MM.1S (cell line): ENCODE data around the gene ANTXR1.

Experiments
- DNase-seq: peaks from one replicate; pipeline ENCODE4 v3.0.0-alpha.2; 2015
- H2AFZ ChIP-seq: fragments of 300-600 bp; sonication (generic); 2 replicates; pipeline ENCODE4 v1.6.0; 2016; ENCODE audit warnings: antibody characterized with exemption, low read length
- H3F3A ChIP-seq: fragments of 300-600 bp; sonication (generic); 2 replicates; pipeline ENCODE4 v1.6.1; 2016; ENCODE audit warnings: mild to moderate bottlenecking, antibody characterized with exemption, low read length, moderate library complexity, mixed read lengths; ENCODE audit not compliant: insufficient read depth
- H3K27ac ChIP-seq: fragments of 300-600 bp; sonication (generic); 2 replicates; pipeline ENCODE4 v1.5.1; 2016; ENCODE audit warnings: mild to moderate bottlenecking, low read length
- H3K27me3 ChIP-seq: fragments of 300-600 bp; sonication (generic); replicated peaks from 2 replicates; pipeline ENCODE4 v1.6.0; 2016; ENCODE audit warnings: low read length; ENCODE audit not compliant: insufficient read depth
- H3K36me3 ChIP-seq: fragments of 300-600 bp; sonication (generic); replicated peaks from 2 replicates; pipeline ENCODE4 v1.6.1; 2016; ENCODE audit warnings: mild to moderate bottlenecking, low read length, mixed read lengths; ENCODE audit not compliant: insufficient read depth
- H3K4me1 ChIP-seq: fragments of 300-600 bp; sonication (generic); 2 replicates; pipeline ENCODE4 v1.6.1; 2016; ENCODE audit warnings: low read length, mixed read lengths
- H3K4me2 ChIP-seq: fragments of 300-600 bp; sonication (generic); 2 replicates; pipeline ENCODE4 v1.6.0; 2016; ENCODE audit warnings: low read depth, low read length
- H3K4me3 ChIP-seq: fragments of 300-600 bp; sonication (generic); 2 replicates; pipeline ENCODE4 v1.5.1; 2016; ENCODE audit warnings: low read length, mixed read lengths
- H3K79me2 ChIP-seq: fragments of 300-600 bp; sonication (generic); 2 replicates; pipeline ENCODE4 v1.6.1; 2016; ENCODE audit warnings: mixed run types, low read length, mixed read lengths
- H3K9ac ChIP-seq: fragments of 300-600 bp; sonication (generic); 2 replicates; pipeline ENCODE4 v1.6.1; 2016; ENCODE audit warnings: low read length, mixed read lengths
- H3K9me2 ChIP-seq: fragments of 300-600 bp; sonication (generic); replicated peaks from 2 replicates; pipeline ENCODE4 v1.6.1; 2016; ENCODE audit warnings: mild to moderate bottlenecking, low read length, mixed read lengths; ENCODE audit not compliant: insufficient read depth
- H3K9me3 ChIP-seq: fragments of 300-600 bp; sonication (generic); replicated peaks from 2 replicates; pipeline ENCODE4 v1.6.1; 2016; ENCODE audit warnings: mild to moderate bottlenecking, low read length, mixed read lengths; ENCODE audit not compliant: insufficient read depth
- H4K20me1 ChIP-seq: fragments of 300-600 bp; sonication (generic); 2 replicates; pipeline ENCODE4 v1.6.1; 2016; ENCODE audit warnings: mild to moderate bottlenecking, low read length, moderate library complexity, mixed read lengths; ENCODE audit not compliant: insufficient read depth
- EZH2 ChIP-seq: fragments of 300-600 bp; sonication (generic); optimal IDR thresholded peaks from 2 replicates; pipeline ENCODE3; 2017; ENCODE audit warnings: low read depth, mild to moderate bottlenecking, antibody characterized with exemption, low read length, mixed read lengths
- EZH2phosphoT487 ChIP-seq: fragments of 300-600 bp; sonication (generic); IDR thresholded peaks from 2 replicates; pipeline ENCODE4 v1.6.1; 2018; ENCODE audit warnings: antibody characterized with exemption, low read length
- TF ChIP-seq, protein P1 (sequence below): fragments of 300-600 bp; sonication (generic); IDR thresholded peaks from 2 replicates; pipeline ENCODE4 v1.5.1; 2016; ENCODE audit warnings: antibody characterized with exemption, low read length, mixed read lengths

Gene ANTXR1

DNA sequence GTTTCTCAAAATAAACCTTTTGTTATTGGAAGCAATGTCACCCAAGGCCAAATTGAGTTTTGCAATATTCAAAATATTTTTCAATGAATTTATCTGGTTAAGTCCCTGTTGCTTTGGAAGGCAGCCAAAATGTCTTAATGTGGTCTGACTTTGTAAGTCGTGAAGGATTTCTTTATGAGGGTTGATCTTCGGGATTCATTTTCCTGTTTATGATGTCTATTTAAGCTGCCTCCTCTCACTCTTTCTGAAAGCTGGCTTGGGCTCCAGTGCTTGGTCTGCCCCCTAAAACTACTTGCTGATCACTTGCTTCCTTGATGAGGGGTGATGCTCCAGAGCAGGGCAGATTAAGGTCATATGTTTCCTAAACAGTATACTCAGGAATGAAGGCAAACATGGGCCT, 141.1 kb downstream of the ANTXR1 start:
- H3K36me3 ChIP-seq: no peaks in the 10 kb centered on the region
- no peak overlapping the region for H3K4me2 ChIP-seq

DNA sequence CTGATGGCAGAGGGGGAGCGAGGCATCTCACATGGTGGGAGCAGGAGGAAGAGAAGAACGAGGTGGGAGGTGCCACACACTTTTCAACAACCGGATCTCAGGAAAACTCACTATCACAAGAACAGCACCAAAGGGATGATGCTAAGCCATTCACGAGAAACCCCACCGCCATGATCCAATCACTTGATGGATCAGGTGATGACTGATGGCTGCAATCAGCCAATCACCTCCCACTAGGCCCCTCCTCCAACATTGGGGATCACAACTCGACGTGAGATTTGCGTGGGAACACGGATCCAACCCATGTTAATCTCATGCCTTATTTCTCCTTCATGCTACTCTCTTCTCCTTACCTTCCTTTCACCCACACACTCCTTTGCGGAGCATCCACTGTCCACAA, 143.6 kb downstream of the ANTXR1 start:
- Histone ChIP-seq H3K4me2 (no peak overlapping the region), H3K27ac (no peak overlapping the region), H3K9ac (no peak overlapping the region), H3K4me3 (no peak overlapping the region), H2AFZ (no peak overlapping the region), H3K9me3 (no peaks in the 10 kb centered on the region), H4K20me1 (no peaks in the 10 kb centered on the region), H3K9me2 (no peaks in the 10 kb centered on the region), H3K27me3 (no peaks in the 10 kb centered on the region), H3F3A (no peaks in the 10 kb centered on the region), H3K36me3 (no peaks in the 10 kb centered on the region), H3K79me2 (no peaks in the 10 kb centered on the region), H3K4me1 (no peaks in the 10 kb centered on the region)
- DNase-seq: no peak
- TF ChIP-seq, protein P1, sequence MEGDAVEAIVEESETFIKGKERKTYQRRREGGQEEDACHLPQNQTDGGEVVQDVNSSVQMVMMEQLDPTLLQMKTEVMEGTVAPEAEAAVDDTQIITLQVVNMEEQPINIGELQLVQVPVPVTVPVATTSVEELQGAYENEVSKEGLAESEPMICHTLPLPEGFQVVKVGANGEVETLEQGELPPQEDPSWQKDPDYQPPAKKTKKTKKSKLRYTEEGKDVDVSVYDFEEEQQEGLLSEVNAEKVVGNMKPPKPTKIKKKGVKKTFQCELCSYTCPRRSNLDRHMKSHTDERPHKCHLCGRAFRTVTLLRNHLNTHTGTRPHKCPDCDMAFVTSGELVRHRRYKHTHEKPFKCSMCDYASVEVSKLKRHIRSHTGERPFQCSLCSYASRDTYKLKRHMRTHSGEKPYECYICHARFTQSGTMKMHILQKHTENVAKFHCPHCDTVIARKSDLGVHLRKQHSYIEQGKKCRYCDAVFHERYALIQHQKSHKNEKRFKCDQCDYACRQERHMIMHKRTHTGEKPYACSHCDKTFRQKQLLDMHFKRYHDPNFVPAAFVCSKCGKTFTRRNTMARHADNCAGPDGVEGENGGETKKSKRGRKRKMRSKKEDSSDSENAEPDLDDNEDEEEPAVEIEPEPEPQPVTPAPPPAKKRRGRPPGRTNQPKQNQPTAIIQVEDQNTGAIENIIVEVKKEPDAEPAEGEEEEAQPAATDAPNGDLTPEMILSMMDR: no peak
- TF ChIP-seq EZH2phosphoT487: no peak

More for the DNA sequence above, 141.1 kb downstream of the ANTXR1 start:
- Histone ChIP-seq H3K9me2 (no peaks in the 10 kb centered on the region), H2AFZ (no peak overlapping the region), H3K9me3 (no peaks in the 10 kb centered on the region), H3K9ac (no peak overlapping the region), H3K27me3 (no peaks in the 10 kb centered on the region), H3K27ac (no peak overlapping the region), H3K4me3 (no peak overlapping the region), H3F3A (no peaks in the 10 kb centered on the region), H3K4me1 (no peaks in the 10 kb centered on the region), H4K20me1 (no peaks in the 10 kb centered on the region), H3K79me2 (no peaks in the 10 kb centered on the region)
- no peak for DNase-seq
- TF ChIP-seq EZH2phosphoT487 (no peak), EZH2 (no peak)
- TF ChIP-seq, protein P1: no peak

DNA sequence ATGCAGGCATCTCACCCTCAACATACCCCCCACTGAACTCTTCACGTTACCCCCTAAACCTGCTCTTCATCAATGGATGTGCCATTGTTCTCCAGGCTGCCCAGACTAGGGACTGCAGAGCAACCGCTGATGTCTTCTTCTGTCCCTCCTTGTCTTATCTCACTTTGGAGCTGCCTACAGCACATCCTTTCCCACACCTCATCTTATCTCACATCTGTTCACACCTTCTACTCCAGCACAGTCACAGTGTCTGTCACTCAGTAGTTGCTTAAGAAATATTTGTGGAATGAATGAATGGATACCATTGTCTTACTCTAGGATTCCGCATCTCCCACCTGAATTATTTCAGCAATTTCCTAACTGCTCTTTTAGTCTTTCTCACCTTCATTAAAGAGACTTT, 144.5 kb downstream of the ANTXR1 start:
- DNase-seq: no peak
- Histone ChIP-seq H3K4me1 (no peaks in the 10 kb centered on the region), H3K79me2 (no peaks in the 10 kb centered on the region), H3K27ac (no peak overlapping the region), H3K9me3 (no peaks in the 10 kb centered on the region), H3K4me3 (no peak overlapping the region), H3K4me2 (no peak overlapping the region), H3K27me3 (no peaks in the 10 kb centered on the region), H4K20me1 (no peaks in the 10 kb centered on the region), H3K9me2 (no peaks in the 10 kb centered on the region), H3K36me3 (no peaks in the 10 kb centered on the region), H2AFZ (no peak overlapping the region), H3F3A (no peaks in the 10 kb centered on the region), H3K9ac (no peak overlapping the region)
- TF ChIP-seq EZH2phosphoT487 (no peak), EZH2 (no peak)
- TF ChIP-seq, protein P1: no peak

DNA sequence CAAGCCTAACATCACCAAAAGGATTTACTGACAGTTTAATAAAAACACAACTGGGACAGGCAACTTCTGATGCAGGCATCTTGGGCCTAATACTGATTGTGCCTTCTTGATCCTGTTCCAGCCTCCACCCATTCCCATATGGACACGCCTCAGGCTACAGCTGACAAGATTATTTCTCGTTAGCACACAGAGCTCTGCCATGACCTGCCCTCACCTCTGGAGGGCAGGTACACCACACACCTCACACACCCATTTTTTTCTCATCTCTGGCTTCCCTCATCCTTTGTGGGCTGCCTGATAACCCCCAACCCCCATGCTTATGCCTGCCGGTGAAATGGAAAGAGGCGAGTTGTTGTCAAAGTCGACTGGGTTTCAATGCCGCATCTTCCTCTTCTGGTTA, 147.0 kb downstream of the ANTXR1 start:
- H4K20me1 ChIP-seq: no peaks in the 10 kb centered on the region
- H3K9me2 ChIP-seq: no peaks in the 10 kb centered on the region
- no peak for DNase-seq
- no peak overlapping the region for H3K27ac ChIP-seq
- no peak overlapping the region for H3K4me3 ChIP-seq
- no peaks in the 10 kb centered on the region for H3K36me3 ChIP-seq
- no peak overlapping the region for H3K4me2 ChIP-seq
- no peaks in the 10 kb centered on the region for H3K9me3 ChIP-seq
- no peaks in the 10 kb centered on the region for H3K79me2 ChIP-seq
- no peaks in the 10 kb centered on the region for H3K4me1 ChIP-seq
- no peaks in the 10 kb centered on the region for H3K27me3 ChIP-seq
- no peak overlapping the region for H2AFZ ChIP-seq
- no peaks in the 10 kb centered on the region for H3F3A ChIP-seq
- H3K9ac ChIP-seq: no peak overlapping the region
- TF ChIP-seq, protein P1: no peak
- no peak for TF ChIP-seq EZH2
- no peak for TF ChIP-seq EZH2phosphoT487
